LoVo (cell line): Measurements from ENCODE around the gene CCDC127.
"Not testable (repeated sequence)": the region's sequence is repeated elsewhere in the genome, so short reads cannot be mapped to it uniquely, and the experiment has no call there.

Experiments used
- DNase-seq: peaks from one replicate; pipeline ENCODE4 v3.0.0-alpha.2; 2016; ENCODE audit warnings: low spot score

Gene CCDC127

DNA sequence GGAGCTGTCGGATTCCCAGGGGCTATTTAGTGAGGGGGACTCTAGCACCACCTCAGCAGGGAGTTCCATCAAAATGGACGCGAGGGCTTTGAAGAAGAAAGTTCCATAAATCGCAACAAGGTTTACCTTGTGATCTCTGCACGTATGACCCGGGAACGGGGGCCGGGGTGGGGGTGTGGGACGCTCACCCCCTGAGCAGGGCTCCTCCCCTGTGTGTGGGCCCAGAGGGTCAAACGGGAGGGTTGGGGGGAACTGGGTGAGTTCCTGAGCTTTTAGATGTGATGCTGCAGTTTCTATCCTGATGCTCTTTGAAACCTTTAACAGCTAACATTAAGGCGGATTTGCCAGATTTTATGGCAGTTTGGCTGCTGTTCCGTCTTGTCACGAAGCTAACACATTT, 45.5 kb downstream of the CCDC127 start:
- DNase-seq, result no peak

DNA sequence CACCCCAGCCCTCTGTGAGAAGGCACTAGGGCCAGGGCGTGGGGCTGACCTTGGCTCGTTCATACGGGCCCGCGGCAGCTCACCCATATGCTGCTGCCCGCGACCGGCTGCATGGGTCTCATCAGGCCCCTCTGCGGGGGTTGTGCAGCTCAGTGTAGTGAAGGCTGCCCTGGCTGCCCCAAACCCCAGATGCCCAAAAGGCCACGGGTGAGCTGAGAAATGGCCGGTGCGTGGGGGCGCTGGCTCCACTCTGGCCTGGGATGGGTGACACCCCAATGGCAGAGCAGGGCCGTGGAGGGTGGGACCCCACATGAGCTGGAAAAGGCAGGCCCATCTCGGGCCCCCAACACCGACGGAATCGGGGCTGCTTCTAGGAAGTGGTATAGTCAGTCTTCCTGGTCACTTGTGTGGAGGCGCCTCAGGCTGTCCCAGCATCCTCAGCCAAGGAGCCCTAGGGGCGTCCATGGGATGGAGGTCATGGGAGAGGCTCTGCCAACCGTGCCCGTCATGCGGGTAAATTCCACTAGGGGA, 46.1 kb downstream of the CCDC127 start:
- DNase-seq, result no peak

DNA sequence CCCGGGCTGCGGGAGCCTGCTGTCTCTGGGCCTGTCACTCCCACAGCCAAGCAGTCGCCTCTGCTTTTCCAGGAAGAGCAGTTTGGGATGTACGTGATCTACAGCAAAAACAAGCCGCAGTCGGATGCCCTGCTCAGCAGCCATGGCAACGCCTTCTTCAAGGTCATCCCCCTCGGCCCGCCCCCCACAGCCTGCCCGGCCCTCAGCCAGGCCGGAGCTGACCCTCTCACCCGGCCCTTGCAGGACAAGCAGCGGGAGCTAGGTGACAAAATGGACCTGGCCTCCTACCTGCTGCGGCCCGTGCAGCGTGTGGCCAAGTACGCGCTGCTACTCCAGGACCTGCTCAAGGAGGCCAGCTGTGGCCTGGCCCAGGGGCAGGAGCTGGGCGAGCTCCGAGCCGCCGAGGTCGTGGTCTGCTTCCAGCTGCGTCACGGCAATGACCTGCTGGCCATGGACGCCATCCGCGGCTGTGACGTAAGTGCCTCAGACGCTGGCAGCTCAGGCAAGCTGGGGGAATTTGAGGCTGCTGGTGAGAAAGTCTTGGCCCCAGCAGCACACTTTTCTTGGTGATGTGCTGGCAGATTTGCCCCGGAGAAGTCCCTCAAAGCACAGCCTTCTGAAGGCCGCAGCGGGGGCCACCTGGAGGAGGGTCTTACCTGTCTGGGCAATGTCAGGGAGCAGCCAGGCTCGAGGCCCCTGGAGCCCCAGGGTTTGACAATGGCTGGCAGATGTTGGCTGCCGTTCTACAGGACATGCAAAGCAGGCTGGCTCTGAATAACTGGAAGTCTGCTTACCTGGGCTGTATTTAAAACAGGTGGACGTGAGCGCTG, 46.8 kb downstream of the CCDC127 start:
- DNase-seq, result no peak

DNA sequence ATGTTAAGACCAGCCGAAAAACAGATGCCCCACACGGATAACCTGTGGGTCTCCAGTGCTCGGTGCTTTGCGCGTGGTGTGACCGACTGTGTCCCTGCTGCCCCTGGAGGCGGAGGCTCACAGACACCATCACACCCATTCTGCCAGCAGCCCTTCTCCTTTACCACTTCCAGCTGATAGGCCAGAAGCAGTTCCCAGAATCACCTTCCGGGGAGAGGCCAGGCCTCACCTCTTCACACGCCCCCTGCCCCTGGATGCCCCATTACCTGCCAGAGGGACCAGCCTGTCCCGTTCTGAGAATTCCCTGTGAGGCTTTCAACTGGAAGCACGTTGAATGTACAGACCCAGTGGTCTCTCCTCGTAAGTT, 48.2 kb downstream of the CCDC127 start:
- DNase-seq, result no peak

DNA sequence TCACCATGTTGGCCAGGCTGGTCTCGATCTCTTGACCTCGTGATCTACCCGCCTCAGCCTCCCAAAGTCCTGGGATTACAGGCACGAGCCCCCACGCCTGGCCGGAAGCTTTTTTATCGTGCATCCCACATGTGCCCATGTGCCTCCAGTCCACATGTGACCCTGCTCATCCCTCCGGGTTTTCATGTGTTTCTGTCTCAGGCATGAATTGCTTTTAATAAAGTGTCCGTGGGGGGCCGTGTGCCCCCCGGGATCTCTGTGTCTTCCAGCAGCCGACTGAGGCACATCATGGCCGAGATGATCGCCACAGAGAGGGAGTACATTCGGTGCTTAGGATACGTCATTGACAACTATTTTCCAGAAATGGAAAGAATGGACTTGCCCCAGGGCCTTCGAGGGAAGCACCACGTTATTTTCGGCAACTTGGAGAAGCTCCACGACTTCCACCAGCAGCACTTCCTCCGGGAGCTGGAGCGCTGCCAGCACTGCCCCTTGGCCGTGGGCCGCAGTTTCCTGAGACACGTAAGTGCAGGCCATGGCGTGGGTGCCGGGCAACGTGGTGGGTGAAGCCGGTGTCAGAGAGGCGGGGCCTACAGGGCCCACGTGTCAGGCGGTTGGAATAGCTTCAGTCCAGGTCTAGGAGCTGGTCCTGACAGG, 48.8 kb downstream of the CCDC127 start:
- no peak for DNase-seq

DNA sequence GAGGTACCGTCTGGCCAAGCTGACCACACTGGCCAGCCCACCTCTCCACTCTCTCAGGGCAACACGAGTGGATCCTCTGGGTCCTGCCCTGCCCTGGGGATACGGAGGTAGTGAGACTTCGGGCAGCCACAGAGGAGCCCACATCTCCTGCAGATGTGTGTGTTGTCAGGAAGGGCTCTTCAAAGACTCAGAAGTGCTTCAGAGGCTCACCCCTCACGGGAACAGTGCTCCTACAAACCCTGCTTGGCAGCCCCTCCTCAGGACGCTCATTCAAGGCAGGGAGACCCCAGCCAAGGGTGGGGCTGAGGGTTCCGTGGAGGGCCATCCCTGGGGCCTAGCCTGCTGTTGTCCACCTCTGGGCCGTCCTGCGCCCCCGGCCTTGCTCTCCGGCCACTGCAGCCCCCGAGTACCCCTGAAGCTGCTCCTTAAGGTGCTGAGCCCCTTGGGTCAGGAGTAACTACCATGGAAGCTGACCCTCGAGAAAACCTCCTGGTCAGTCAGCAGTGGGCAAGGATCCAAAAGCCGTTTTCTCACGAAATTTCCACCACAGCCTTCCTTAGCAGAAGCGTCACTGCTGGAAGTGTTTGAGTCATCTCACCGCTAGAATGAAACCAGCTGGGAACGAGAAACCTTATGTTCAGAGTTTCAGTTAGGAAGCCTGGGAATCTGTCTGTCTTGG, 49.8 kb downstream of the CCDC127 start:
- peak; percentile 12 for DNase-seq

DNA sequence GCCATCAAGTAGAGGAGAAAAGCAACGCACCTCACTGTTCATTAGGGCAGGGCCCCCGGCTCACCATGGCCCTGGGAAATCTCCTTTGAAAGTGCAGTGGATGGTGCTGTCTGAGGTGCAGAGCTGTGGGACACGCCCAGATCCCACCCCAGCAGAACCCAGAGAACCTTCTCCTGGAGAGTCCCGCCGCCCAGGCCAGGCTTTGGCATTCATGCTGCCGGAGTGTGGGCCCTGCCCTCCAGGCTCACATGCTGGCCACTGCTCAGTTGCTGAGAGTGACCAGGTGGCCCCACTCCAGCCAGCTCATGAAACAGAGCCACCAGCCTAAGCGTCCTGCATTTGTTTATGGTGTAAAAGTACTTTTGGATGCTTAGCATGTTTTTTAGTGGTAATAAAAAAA, 50.4 kb downstream of the CCDC127 start:
- no peak for DNase-seq

DNA sequence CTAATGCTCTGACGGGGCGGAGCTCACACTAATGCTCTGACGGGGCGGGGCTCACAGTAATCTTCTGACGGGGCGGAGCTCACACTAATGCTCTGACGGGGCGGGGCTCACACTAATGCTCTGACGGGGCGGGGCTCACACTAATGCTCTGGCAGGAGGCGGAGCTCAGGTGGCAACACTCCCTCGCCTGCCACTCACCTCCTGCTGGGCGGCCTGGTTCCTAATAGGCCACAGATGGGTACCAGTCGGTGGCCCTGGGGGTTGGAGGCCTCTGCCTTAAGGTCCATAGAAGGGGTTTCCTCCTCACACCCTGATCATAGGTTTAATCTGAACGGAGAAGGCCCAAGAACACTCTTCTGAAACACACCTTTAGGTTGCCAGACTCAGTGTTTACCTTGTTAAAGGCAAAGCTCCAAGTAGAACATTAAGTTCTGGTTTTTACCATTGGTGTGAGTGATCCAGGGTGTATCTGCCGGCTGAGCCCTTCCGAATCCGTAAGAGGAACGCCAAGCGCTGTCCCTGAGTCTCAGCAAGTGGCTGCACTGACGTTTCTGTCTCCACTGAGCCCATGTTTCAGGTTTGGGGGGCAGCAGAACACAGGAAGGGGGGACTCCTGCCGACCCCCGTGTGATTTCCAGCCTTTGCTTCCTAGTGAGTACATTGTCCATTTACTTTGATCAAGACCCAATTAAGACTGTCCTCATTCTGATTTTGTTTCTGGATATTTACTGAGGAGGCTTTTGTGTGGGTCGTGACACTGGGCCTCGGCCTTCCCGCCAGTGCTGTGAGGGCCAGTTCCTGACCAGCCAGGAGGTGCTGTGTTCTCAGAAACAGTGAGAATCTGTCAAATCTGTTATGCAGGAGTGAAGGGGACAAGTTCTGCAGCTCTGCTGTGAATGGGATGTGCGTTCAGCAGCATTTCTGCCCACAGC, 51.2 kb downstream of the CCDC127 start:
- DNase-seq, result no peak

DNA sequence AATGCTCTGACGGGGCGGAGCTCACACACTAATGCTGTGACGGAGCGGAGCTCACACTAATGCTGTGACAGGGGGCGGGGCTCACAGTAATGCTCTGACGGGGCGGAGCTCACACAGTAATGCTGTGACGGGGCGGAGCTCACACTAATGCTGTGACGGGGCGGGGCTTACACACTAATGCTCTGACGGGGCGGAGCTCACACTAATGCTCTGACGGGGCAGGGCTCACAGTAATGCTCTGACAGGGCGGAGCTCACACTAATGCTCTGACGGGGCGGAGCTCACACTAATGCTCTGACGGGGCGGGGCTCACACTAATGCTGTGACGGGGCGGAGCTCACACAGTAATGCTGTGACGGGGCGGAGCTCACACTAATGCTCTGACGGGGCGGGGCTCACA, 53.2 kb downstream of the CCDC127 start:
- DNase-seq, result not testable (repeated sequence)

DNA sequence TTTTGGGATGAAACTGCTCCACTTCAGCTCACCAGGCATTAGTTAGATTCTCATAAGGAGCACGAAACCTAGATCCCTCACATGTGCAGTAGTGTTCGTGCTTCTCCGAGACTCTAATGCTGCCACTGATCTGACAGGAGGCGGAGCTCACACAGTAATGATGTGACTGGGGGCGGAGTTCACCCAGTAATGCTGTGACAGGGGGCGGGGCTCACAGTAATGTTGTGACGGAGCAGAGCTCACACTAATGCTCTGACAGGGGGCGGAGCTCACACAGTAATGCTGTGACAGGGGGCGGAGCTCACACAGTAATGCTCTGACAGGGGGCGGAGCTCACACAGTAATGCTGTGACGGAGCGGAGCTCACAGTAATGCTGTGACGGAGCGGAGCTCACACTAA, 53.7 kb downstream of the CCDC127 start:
- DNase-seq, result no peak

DNA sequence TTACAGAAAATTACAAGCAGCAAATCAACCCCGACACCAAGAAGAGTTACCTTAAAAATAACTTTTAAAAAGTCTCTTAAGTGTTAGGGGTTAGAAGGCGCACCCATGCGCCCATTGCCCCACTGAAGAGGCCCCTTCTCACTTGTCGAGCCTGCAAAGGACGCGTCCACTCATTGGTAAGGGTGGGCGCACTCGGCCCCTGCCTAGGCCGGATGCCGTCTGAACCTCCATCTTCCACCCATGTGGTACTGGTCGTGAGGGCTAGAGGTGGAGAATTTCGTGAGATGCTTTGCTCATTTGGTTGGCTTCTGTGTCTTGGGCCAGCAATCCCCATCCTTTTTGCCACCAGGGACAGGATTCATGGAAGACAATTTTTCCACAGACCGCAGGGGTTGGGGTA, 54.1 kb downstream of the CCDC127 start:
- no peak for DNase-seq

DNA sequence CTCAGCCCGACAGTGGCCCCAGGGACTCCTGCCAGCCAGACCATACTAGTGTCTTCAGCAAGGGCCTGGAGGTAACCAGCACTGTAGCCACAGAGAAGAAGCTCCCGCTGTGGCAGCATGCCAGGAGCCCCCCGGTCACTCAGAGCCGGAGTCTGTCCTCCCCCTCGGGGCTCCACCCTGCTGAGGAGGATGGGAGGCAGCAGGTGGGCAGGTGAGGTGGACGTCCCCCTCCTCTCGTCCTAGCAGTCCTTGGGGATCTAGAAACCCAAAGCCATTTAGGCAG, 54.7 kb downstream of the CCDC127 start:
- DNase-seq, result no peak

DNA sequence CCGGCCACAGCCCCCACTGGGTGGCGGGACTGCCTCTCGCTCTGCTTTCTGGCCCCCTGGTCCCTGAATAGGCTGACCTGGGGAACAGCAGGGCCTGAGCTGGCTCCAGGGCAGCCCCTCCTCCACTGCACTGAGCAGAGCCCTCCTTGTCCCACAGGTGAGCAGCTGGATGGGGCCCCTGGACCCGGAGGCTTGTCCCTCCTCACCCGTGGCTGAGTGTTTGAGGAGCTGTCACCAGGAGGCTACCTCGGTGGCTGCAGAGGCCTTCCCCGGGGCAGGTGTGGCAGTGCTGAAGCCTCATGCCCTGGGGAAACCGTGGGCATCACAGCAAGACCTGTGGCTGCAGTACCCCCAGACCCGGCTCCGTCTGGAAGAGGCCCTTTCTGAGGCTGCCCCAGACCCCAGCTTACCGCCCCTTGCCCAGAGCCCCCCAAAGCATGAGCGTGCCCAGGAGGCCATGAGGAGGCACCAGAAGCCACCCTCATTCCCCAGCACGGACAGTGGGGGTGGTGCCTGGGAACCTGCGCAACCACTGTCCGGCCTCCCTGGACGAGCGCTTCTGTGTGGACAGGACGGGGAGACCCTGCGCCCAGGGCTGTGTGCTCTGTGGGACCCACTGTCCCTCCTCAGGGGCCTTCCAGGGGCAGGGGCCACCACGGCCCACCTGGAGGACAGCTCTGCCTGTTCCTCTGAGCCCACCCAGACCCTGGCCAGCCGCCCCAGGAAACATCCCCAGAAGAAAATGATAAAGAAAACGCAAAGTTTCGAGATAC, 55.2 kb downstream of the CCDC127 start:
- DNase-seq, result no peak

DNA sequence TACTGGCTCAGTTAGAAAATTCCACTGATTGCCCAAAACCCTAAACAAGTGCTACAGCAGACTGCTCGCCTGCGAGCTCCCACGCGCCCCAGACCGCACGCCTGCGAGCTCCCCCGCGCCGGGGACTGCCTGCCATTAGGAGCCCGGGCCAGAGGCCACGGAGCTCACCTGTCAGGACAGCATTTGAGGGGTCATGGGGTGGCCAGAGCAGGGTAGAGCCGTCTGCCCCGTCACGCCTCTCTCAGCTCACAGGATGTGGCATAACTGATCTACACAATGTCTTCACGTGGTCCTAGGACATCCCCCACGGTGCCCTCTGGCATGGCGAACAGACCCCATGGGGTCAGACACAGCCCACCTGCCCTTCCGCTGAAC, 55.8 kb downstream of the CCDC127 start:
- no peak for DNase-seq

DNA sequence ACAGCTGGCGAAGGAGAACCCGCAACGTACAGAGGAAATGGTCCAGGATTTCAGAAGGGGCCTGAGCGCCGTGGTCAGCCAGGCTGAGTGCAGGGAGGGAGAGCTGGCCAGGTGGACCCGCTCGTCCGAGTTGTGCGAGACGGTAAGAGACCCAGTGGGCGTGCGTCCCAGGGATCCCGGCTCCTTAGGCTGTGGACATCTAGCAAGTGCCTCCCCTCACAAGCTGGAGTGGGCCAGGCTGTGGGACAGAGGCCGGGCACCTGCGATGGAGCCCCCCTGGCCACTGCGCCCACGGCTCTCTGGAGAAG, 56.2 kb downstream of the CCDC127 start:
- DNase-seq, result no peak

DNA sequence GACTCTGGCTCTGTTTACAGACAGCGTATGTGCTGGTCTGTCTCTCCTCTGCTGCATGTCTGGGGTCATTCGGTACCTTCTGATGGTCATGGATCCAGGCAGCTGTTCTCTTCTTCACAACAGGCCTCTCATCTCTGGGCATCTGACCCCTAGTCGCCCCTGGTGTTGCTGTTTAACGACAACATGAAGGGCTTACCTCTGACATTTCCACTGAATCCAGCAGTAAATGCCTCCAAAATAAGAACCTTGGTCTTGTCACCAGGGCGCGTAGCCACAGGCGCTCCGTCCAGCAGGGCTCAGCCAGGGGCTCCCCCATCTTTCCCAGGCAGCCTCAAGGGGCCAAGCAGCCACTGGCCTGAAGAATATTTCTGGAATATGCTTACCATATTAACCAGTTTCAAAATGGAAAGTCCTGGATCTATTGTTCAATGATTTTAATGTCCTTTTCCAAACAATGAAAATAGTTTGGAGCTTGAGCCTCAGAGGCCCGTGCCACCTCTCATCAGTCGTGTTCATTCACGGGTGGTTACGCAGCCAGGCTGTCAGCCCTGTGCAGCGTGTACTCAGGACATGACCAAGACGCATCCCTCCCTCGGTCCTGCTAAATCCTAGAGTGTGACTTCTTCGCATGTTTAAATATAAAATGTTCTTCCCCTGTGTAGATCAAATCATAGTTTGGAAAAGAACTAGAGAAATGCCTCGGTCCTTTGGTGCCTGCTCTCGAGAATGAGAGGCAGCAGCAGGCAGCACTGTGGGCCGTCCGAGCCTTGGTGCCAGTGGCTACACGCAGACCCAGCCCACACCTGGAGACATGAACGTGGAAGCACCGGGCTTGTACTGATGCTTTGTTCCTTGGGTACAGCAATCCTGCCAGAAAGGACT, 56.8 kb downstream of the CCDC127 start:
- no peak for DNase-seq

DNA sequence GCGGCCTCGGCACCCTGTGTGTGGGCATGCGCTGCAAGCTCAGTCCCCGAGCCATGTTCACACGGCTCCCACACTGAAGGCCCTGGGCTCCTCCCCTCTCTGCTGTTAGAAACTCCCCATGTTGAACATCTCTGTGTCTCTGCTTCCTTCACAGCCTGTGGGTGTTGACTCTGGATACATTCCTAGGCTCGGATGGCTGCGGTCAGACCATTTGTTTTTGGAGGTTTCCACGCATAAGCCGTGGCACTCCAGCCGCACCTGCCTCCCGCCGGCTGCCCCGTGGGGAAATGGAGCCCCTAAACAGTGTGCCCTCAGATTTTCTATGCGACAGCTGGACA, 57.8 kb downstream of the CCDC127 start:
- no peak for DNase-seq

DNA sequence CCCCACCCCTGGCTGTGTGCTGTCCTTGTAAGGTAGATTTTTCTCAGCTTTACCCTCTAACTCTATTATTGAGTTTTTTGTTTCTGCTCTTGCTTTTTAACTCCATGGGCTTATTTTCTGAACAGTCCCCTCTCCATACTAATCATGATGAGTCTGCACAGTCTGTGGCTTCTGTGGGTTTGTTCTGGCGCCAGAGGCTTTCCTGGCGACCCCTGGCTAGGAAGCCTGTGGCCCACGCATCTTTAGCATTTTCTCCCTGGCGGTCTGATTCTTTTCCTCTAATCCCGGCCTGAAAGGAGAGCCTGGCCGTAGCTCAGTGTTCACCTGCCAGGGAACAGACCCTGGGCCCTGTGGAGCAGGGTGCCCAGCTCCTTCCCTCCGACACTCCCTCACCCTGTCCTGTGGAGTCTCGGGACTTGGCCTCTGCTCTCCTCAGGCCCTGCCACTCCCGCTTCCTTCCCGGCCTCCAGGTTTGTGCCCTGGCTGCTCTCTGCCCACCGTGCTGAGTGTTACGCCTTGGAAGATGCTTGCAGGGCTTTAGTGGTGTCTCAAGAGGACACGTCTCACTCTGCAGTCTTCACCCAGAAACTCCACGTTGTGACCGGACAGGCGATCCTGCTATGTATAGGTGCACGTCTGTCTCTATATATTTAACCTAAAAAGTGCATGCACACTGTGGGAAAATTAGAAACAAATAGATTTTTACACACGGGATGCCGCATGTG, 58.3 kb downstream of the CCDC127 start:
- no peak for DNase-seq

DNA sequence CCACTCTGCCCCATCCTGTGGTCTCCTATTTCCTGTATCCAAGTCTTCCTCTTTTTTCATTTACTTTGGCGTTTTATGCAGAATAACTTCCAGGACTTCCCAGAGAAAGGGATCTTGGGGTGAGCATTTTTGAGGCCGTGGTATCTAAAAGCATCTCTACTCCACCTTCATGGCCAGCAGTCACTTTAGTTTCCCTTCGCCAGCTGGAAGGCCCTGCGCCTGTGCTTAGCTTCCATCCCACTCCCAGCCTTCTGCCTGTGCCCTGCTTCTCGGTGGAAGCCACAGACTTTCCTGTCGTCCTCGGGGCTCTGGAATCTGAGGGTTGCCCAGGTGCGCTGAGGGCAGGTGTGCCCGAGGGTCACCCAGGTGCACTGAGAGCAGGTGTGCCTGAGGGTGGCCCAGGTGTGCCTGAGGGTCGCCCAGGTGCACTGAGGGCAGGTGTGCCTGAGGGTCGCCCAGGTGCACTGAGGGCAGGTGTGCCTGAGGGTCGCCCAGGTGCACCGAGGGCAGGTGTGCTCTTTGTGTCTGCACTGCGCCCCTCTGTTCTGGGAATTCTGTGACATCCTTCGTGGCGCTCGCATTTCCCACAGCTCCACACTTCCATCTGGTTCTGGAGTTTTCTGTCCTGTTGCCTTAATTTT, 59.0 kb downstream of the CCDC127 start:
- DNase-seq, result no peak

DNA sequence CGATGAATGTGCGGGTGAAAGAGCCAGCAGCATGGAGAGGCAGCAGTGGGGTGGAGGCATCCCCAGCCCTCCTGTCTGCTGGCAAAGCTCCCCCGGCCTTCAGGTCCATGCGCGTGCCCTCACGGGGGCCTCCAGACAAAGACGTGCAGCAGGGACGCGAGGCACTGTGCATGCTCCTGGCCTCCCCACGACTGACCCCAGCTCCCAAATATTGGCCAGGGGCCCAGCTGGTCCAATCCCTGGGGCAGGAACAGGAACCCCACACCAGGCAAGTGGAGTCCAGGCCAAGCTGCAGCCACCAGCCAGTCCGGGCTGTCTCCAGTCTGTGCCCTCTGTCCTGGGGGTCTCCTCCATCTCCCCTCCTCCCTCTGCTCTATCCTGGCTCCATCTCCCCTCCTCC, 60.2 kb downstream of the CCDC127 start:
- no peak for DNase-seq
